GM20431 (cell line): ENCODE results near the gene NHSL2.

Experiments used
- in situ Hi-C: fragments of 300-500 bp; cut with MseI, MboI; formaldehyde crosslinking; loops from one replicate; pipeline ENCODE4 v1.15.0; 2020; ENCODE audit warnings: low sequenced_read_pairs; ENCODE audit not compliant: unreplicated experiment

Gene NHSL2

DNA sequence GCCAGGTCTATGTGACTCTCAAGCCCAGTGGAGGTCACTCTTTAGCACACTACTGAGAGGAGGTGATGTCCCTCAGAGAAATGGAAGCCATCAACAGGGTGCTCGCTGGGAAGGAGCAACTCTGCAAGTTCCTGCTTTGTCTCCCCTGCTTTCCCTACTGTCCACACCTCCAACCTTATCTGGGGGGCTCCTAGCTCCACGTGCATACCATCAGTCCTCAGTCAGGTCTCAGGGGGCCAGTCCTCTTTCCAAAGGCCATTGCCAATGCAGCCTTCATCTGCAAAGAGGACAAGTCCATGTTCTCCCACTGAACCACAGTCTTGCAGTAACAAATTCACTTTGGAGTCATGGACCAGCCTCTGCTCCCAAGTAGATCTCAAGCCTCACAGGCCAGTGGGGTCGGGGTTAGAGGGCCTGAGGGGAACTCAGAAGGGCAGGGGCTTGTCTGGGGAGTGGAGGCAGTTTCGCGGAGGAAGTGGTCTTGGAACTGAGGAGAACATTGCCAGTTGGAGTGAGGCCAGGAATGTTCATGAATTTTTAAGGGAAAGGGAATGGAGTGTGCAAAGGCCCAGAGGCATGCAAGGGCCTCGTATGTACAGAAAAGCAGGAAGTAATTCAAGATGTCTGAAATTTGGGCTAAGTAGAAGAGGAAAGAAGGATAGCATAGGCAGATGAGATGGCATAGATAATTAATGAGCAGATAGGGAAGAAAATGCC is 212.1 kb downstream of the NHSL2 start:
- in situ Hi-C loops, result loop anchor here (25.0 kb wide), 1 partner anchor 110 kb away; no protein-coding TSS in a partner anchor

DNA sequence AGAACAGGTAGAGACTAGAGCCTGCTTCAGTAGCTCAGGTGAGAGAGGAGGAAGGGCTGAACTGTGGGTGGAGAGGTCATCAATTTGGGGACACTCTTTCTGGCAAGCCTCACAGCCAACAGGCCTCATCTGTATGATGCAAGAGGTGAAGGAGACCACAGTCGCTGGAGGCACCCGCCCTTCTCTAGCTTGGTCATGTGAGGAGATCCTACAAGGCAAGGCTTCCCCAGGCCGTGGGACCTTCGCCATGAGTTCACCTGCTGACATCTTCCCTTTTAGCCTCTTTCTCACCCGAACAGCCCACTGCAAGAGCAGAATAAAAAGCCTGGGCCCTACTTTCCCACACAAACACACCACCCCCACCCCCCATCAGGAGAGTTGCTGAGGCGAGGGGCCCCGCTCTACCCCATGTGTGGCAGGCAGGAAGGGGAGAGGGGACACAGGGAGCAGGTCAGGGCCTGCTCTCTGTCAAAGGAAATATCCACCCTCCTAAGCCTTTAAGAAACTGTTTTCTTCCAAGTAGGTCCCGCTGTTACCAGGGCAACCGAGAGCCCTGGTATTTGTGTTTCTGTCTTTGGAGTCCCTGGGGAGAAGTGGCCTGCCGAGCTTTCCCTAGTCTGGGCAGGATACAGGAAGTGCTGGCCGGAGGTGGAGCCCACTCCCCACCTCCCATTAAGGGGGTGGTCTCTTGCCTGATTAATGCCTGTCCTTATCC is 213.0 kb downstream of the NHSL2 start:
- in situ Hi-C loops, result loop anchor here (25.0 kb wide), 1 partner anchor 111 kb away; no protein-coding TSS in a partner anchor

DNA sequence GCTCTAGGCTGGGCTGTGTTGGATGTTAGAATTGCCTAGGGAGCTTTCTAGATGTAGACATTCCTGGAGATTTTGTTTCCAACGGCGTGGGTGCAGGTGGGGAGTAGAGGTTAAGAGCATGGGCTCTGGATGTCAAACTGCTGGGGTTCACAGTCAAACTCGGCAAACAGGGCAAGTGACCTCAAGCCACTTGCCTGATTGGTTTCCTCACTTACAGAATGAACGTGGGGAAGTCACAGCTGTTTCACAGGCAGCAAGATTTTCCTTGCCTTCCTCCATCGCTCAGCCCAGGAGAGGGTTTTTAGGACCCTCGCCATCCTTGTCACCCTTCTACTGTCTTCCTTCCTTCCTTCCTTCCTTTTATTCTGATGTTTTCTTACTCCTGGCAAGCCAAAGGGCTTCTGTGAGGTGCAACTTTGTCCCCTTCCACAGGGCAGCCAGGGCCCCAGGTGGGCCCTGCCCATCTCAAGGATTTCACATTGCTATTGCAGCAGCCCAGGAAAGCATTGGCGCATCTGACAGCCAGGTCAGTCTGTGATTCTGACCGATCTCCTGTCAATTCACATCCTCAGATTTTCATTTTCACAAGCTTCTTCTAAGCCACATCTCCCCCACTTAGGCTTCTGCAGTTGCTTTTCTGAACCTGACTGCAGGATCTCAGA is 214.0 kb downstream of the NHSL2 start:
- in situ Hi-C loops, result loop anchor here (25.0 kb wide), 1 partner anchor 112 kb away; no protein-coding TSS in a partner anchor

DNA sequence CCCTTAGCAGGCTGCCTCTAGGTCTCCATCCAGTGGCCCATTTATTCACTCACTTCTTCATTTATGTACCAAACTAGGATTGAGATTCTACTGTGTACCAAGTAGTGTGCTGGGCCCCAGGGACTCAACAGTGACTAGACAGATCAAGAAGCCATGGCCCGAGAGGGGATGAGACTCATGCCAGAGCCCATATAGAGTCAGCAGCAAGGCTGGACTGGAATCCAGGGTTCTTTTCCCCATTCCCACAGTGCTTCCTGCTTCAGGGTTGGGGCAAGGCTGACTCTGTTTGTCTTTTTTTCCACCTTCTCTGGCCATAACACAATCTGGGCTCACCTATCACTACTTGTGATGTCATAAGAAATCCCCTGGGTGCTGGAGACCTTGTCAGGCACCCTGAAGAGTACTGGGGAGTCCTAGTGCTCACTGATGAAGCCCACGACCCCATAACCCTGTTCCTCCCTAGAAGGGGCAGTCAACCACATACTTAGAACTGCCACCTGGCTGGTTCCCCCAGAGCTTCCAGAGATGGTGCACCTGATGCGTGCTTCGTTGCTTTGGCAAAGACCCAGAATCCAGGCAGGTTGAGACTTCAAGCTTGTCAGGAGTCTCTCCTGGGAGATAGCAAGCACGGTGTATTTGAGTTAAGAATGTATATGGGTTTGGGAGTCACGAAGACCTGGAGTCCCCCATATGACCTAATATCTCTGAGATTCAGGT is 214.8 kb downstream of the NHSL2 start:
- in situ Hi-C loops, result no loop called here

DNA sequence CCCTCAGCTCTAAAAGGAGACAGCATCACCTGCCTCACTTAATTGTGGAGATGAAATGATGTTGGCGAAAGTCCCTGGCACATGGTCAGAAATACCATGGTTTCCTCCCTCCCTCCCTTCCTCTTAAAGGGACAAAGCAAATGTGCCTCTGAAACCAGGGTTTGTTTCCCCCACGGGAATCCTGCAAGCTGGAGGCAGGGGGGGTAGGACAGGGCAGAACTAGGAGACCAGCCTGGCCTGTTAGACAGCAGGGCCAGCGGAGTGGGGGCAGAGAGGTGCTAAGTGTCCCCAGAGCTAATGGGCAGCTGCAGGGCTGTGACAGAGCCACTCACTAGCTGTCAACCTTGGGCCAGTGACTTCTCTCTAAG is 215.4 kb downstream of the NHSL2 start:
- in situ Hi-C loops, result no loop called here

DNA sequence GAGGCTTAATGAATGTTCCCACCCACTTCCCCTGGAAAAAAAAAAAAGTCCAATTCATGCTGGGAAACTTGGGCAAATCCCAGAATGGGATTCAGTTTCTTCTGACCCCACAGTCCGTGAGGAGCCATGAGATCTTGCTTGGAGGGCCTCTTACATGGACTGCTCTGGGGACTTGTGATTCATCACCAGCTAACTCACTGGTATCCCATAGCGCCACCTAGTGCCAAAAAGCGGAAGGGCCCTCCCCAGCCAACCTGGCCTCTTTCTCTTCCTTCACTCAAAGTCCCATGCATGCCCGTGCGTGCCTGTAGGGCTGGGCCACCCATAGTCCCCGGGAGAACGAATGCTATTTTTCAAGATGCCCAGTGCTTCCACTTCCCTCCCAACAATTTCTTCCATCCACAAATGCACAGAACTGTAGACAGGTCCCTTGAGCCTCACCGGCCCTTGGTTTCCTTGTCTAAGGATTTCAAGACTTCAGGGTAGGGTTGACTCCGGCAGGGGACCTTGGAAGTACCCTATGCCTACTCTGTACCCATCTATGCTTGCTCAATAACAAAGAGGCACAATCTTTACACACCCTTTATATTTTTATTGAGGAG is 216.0 kb downstream of the NHSL2 start:
- in situ Hi-C loops, result no loop called here

DNA sequence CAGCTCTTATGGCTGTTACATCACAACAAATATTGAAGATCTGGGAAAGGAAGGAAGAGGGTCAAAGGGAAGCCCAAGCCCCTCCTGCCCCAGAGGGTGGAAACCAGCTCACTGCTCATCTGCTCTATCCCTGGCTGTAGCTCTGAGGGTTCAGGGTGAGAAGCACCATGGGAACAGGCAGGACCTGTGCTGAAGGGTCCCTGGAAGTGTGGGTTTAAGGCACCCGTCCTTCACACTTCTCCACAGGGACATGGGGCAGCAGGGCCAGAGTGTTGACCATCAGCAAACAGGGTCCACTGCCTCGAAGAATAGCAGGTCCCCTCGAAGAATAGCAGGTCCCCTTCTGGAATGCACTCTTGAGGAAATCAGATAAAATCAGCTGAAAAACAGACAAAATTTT is 216.7 kb downstream of the NHSL2 start:
- in situ Hi-C loops, result no loop called here

DNA sequence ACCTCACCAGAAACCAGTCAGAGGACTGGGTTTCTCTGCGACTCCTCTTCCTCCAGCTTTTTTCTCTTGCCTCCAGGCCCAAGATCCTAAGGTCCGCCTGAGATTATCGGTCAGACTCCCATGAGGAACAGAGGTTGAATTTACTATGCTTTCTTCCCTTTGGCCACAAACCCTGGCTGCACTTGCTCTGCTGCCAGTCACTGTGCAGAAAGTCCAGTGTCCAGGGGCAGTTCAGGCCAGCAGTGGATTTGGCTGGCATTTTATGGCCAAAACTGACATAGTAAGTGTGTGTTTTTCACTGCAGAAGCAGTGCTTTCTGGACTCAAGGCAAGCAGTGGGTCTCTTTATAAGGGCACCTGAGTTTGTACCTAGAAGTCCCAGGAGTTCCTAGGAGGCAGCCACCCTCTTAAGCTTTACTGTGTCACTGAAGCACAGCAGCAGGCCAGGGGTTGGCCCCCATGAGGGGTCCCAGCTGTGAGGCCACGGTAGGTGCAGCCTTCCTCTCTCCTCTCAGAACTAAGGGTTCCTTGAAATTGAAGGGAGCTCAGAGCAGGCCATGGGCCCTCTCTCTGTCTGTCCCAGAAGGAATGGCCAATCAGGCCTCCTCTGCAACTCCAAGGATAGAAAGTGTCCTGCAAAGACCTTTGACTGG is 217.7 kb downstream of the NHSL2 start:
- in situ Hi-C loops, result no loop called here

DNA sequence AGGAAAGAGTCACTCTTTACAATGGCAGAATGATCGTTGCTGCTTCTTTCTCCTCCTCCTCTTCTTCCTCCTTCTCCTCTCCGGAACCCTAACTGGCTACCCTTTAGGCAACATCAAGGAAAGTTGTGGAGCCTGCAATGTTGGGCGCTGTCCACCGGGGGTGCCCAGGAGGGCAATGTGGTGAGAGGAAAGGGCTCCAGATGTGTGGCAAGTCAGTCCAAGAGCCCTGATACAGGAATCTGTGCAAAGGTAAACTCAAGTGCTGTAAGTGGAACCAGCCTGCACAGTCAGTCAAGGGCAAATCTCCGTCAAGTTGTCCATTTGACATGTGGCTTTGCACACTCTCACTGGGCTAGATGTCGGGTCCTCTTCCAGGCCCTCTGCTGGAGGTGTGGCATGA is 218.2 kb downstream of the NHSL2 start:
- in situ Hi-C loops, result no loop called here

DNA sequence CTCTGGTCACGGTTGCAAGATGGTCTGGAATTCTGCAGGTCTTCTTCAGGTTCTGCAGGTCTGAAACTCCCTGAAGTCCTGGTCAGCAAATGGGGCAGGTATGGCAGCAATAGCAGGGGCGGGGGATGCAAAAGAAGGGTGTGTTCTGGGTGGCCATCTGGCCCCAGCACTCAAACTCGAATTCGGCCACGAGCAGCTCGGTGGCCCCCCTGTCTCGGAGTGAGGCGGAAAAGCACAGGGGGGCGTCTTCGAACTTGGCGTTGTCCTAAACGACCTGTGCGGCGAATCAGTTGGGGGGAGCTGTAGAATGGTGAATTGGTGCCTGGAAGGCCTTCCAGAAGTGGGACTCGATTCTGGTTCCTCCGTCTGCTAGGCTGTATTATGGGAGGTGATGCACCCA is 219.0 kb downstream of the NHSL2 start:
- in situ Hi-C loops, result no loop called here

DNA sequence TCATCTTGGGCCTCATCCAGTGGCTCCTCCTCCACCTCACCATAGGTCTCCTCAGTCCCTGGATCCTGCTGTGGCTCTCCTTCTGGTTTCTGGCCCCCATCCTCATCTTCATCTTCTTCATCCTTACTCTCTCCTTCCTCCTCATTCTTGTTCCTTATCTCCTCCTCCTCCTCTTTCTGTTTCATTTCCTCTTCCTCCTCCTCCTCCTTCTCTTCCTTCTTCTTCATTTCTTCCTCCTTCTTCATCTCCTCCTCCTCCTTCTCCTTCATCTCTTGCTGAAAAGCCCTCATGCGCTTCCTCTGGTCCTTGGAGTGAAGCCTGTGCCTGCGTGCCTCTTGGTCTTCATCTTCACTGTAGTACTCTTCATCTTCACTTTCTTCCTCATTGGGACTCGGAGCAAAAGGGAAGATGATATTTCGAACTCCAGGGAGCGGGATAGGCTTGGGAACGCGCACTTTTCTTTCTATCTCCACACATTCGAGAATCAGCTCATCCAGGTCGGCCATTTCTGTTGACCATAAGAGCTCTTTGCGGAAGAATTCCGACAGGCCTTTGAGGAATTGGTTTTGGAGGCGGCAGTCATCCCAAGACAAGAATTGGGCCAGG is 219.6 kb downstream of the NHSL2 start:
- in situ Hi-C loops, result no loop called here

DNA sequence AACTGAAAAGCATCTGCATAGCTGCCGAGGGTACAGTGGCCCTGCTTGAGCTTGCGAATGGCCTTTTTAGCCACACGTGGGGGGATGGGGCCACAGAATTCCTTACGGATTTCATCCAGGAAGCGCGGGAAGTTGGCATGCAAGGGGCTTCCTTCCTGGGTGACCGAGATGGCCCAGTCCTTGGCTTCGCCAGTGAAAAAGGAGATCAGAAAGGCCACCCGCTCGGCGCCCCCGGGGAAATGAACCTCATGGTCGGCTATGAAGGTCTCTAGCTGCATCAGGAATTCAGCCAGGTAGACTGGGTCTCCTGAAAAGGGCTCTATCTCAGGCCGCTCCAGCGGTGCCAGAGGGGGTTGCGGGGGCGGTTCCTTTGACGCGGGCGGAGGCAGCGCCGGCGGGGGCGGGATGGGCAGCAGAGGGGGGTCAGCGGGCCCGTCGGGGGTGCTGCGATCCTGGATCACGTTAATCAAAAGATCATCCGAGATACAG is 220.2 kb downstream of the NHSL2 start:
- in situ Hi-C loops, result no loop called here

DNA sequence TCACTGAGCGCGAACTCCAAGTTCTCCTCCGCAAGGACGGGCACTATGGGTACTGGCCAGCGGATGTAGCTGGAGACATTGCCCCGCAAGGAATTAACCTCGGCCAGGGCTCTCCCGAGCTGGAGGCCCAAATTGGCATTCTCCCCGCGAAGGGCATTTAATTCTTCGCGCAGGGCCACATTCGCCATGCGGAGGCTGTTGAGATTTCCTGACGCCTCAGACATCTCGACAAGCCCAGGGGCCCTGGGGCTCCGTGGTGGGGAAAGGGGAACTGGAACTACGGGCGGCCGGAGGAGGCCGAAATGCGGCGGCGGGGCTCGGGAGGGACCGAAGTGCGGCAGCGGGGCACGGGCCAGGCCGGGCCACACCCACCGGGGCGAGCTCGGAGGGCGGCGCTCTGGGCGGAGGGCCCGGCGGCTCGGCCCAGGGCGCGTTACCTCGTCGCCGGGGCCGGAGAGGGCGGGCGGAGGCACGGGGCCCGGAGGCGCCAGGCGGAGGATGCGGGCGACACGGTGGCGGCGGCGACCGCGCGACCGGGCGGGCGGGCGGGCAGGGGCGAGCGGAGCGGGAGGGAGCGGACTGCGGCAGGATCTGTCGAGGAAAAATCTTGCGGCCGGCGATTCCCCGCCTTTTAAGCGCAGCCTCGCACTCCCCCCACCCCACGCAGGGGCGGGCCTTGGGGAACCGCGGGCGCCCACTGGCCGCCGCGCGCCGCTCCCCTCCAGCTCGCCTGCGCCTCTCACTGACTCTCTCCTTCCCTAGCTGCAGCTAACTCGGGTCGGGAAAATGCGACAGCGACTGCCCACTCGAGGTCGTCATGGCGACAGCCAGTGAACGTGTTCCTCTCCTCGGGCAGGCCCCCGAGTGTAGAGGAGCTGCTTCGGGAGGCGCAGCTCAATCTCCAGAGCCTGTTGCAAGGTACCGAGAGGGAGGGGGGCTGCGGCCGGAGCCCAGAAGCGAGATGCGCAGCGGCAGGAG is 221.0 kb downstream of the NHSL2 start, which contains the start of gene RTL5:
RTL5 (minus strand) TSS at position 599 of the 978 bp plus-strand sequence.
- in situ Hi-C loops, result no loop called here

DNA sequence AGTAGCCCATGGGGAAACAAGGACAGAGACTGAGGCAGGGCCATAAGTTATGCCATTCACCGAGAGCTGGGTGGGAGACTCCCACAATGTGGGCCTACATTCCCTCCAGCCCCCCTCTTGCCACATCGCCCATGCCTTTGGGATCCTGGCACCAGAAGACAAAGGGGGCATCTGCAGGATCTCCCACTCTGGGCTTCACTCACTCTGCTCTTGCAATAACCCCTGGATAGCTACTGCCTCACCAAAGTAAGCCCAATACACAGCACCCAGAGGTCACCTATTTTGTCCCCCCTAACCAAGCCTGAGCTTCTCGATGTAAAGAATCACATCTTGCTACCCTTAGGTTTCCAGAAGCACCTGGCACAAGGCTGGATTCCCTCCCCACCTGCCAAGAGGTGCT is 221.8 kb downstream of the NHSL2 start:
- in situ Hi-C loops, result no loop called here

DNA sequence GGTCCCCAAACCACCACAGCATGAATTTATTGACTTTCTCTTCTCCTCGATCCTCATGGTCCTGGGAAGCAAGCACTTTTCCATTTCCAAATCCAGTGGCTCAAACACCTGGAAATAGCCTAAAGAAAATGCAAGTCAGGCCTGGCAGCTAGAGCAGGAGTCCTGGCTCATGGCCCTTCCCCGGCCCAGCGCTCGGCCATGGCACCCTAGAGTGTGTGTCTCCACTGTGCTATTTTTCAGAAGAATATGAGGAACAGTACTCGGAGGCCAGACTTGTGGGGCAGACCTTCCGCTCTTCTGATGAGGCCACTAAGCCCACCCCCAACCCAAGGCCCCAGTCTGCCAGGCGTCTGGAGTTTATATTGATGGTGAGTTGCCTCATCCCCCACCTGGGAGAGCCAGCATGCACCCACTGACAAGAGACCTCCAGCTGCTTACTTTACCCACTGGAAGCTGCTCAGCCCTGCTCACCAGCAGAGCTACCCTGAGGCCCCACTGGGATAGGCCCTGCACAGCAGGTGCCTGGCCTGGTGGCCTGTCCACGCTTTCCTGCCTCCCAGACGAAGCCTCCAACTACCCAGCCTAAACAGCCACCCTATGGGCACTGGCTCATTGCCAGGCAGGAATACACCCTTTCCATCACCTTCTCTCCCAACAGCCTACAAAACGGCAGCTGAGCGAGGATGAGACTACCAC is 223.4 kb downstream of the NHSL2 start:
- in situ Hi-C loops, result no loop called here

DNA sequence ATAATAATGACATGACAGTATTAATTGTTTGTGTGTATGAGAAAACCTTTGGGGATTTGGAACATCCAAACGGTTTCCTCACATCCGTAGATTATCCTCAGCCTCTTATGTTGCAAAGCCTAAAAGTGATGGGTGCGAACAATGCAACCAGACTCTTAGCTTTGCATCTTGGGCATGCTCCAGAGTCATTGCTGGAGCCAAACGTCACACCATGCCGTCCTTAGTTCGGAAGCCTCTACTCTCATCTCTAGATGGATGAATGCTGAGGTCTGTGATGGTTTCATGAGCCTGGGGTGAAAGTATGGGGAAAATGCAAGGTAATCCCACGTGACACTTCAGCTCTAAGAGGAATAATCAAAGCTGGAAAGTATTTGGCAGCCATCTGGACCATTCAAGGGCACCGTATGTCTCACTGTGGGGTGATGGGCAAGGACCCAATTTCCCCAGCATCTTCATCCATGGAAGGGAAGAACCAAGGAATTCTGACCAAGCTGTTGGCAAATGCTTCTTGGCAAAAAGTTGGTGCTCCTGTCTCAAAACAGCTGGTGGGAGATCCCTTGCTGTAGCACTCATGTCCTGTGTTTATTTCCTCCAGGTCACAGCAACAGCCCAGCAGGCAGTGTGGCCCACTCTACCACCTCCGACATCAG is 227.3 kb downstream of the NHSL2 start:
- in situ Hi-C loops, result no loop called here

DNA sequence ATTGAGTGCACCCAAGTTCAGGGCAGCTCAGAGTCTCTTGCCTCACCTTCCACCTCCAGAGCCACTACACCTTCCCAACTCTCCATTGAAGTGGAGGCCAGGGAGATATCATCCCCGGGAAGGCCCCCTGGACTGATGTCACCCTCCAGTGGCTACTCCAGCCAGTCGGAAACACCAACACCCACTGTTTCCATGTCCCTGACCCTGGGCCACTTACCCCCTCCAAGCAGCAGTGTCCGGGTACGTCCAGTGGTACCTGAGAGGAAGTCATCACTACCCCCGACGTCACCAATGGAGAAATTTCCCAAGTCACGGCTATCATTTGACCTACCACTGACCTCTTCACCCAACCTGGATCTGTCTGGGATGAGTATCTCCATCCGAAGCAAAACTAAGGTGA is 228.9 kb downstream of the NHSL2 start:
- in situ Hi-C loops, result no loop called here
